H9 (cell line): ENCODE measurements around the gene CPXM1. TPM values are rescaled to one million over a fixed set of nuclear protein-coding genes. Genes with fewer than 3 reads are reported as not detected.

Experiments
- DNase-seq: peaks from one replicate; pipeline ENCODE4 v3.0.0-alpha.2; 2017
- H2AFZ ChIP-seq: one replicate; pipeline ENCODE4 v1.6.1; 2013; ENCODE audit warnings: mild to moderate bottlenecking, low read length, control low read depth, moderate library complexity
- H2AK5ac ChIP-seq: 2 replicates; pipeline ENCODE4 v1.6.1; 2013; ENCODE audit warnings: low read length, control low read depth, mixed read lengths; ENCODE audit not compliant: insufficient read length
- H2BK120ac ChIP-seq: one replicate; pipeline ENCODE4 v1.6.1; 2013; ENCODE audit warnings: low read depth, mild to moderate bottlenecking, low read length, control low read depth, inconsistent platforms; ENCODE audit not compliant: poor library complexity, severe bottlenecking
- H2BK12ac ChIP-seq: 2 replicates; pipeline ENCODE4 v1.6.1; 2013; ENCODE audit warnings: low read length, control low read depth, mixed read lengths, low read depth; ENCODE audit not compliant: insufficient read length
- H2BK15ac ChIP-seq: 2 replicates; pipeline ENCODE4 v1.6.1; 2013; ENCODE audit warnings: low read depth, low read length, control low read depth
- H2BK20ac ChIP-seq: one replicate; pipeline ENCODE4 v1.6.1; 2013; ENCODE audit warnings: low read depth, mild to moderate bottlenecking, low read length, control low read depth, inconsistent platforms; ENCODE audit not compliant: poor library complexity, severe bottlenecking
- H2BK5ac ChIP-seq: 2 replicates; pipeline ENCODE4 v1.6.1; 2013; ENCODE audit warnings: low read length, control low read depth, mixed read lengths; ENCODE audit not compliant: insufficient read length
- H3K14ac ChIP-seq: 2 replicates; pipeline ENCODE4 v1.6.1; 2013; ENCODE audit warnings: low read length, control low read depth; ENCODE audit not compliant: insufficient read depth
- H3K18ac ChIP-seq: 2 replicates; pipeline ENCODE4 v1.6.1; 2013; ENCODE audit warnings: low read depth, mild to moderate bottlenecking, mixed read lengths, low read length, control low read depth; ENCODE audit not compliant: insufficient read length
- H3K23ac ChIP-seq: 2 replicates; pipeline ENCODE4 v1.6.1; 2013; ENCODE audit warnings: low read length, control low read depth, mixed read lengths, low read depth; ENCODE audit not compliant: insufficient read length
- H3K23me2 ChIP-seq: 2 replicates; pipeline ENCODE4 v1.6.1; 2013; ENCODE audit warnings: low read depth, mild to moderate bottlenecking, mixed read lengths, low read length, control low read depth; ENCODE audit not compliant: insufficient read length, poor library complexity, severe bottlenecking
- H3K27ac ChIP-seq: 2 replicates; pipeline ENCODE4 v1.5.1; 2013; ENCODE audit warnings: low read length, control low read depth, mixed read lengths, low read depth; ENCODE audit not compliant: insufficient read length
- H3K27me3 ChIP-seq: 2 replicates; pipeline ENCODE4 v1.6.1; 2013; ENCODE audit warnings: low read length, control low read depth, inconsistent platforms; ENCODE audit not compliant: insufficient read depth
- H3K4ac ChIP-seq: 2 replicates; pipeline ENCODE4 v1.6.1; 2013; ENCODE audit warnings: low read depth, mild to moderate bottlenecking, control low read depth, inconsistent platforms, low read length, moderate library complexity
- H3K4me1 ChIP-seq: 2 replicates; pipeline ENCODE4 v1.6.1; 2013; ENCODE audit warnings: low read length, control low read depth, inconsistent platforms; ENCODE audit not compliant: insufficient read depth
- H3K4me2 ChIP-seq: 2 replicates; pipeline ENCODE4 v1.6.1; 2013; ENCODE audit warnings: low read length, control low read depth, mixed read lengths; ENCODE audit not compliant: insufficient read length, insufficient read depth
- H3K56ac ChIP-seq: 2 replicates; pipeline ENCODE4 v1.6.1; 2013; ENCODE audit warnings: low read depth, mild to moderate bottlenecking, mixed read lengths, low read length, control low read depth; ENCODE audit not compliant: insufficient read length
- H3K79me1 ChIP-seq: 2 replicates; pipeline ENCODE4 v1.6.1; 2013; ENCODE audit warnings: low read depth, mild to moderate bottlenecking, moderate library complexity, low read length, control low read depth, inconsistent platforms; ENCODE audit not compliant: insufficient read depth, poor library complexity, severe bottlenecking
- H3K79me2 ChIP-seq: 2 replicates; pipeline ENCODE4 v1.6.1; 2013; ENCODE audit warnings: low read length, control low read depth, inconsistent platforms; ENCODE audit not compliant: insufficient read depth
- H3K9ac ChIP-seq: 2 replicates; pipeline ENCODE4 v1.6.1; 2013; ENCODE audit warnings: low read length, control low read depth, mixed read lengths; ENCODE audit not compliant: insufficient read length; ENCODE audit errors: extremely low read depth
- H3K9me3 ChIP-seq: one replicate; pipeline ENCODE4 v1.6.1; 2013; ENCODE audit warnings: low read depth, low read length, inconsistent platforms; ENCODE audit not compliant: control insufficient read depth
- H3T11ph ChIP-seq: one replicate; pipeline ENCODE4 v1.6.1; 2013; ENCODE audit warnings: mild to moderate bottlenecking, low read length, control low read depth, inconsistent platforms
- H4K20me1 ChIP-seq: one replicate; pipeline ENCODE4 v1.6.1; 2013; ENCODE audit not compliant: control insufficient read depth, insufficient read length, insufficient read depth
- H4K5ac ChIP-seq: 2 replicates; pipeline ENCODE4 v1.6.1; 2013; ENCODE audit warnings: low read depth, mild to moderate bottlenecking, mixed read lengths, low read length, control low read depth; ENCODE audit not compliant: insufficient read length
- H4K8ac ChIP-seq: replicated peaks from 2 replicates; pipeline ENCODE4 v1.6.1; 2013; ENCODE audit warnings: low read length, control low read depth, mixed read lengths, low read depth; ENCODE audit not compliant: insufficient read length
- H4K91ac ChIP-seq: 2 replicates; pipeline ENCODE4 v1.6.1; 2013; ENCODE audit warnings: low read depth, mild to moderate bottlenecking, moderate library complexity, mixed read lengths, low read length, control low read depth; ENCODE audit not compliant: insufficient read length
- H3K27ac Mint-ChIP-seq, 3 experiments: 2 replicates in 2 of 3; 3 replicates in 1 of 3; pipeline ENCODE4 v1.8.0; 2020 to 2021; ENCODE audit warnings: mixed read lengths in 3 of 3, mild to moderate bottlenecking in 1 of 3, moderate library complexity in 1 of 3
- H3K27me3 Mint-ChIP-seq: 2 replicates; pipeline ENCODE4 v1.8.0; 2021; ENCODE audit warnings: low read depth, mild to moderate bottlenecking, moderate library complexity, mixed read lengths
- H3K36me3 Mint-ChIP-seq, 3 experiments: 2 replicates in 2 of 3; 3 replicates in 1 of 3; pipeline ENCODE4 v1.8.0; 2020 to 2021; ENCODE audit warnings: low read depth in 3 of 3, mixed read lengths in 3 of 3; ENCODE audit not compliant: insufficient read depth in 1 of 3
- H3K4me1 Mint-ChIP-seq, 2 experiments: 2 replicates each; pipeline ENCODE4 v1.8.0; 2020; ENCODE audit warnings: mixed read lengths in 2 of 2
- H3K4me3 Mint-ChIP-seq, 2 experiments: 2 replicates in 1 of 2; 3 replicates in 1 of 2; pipeline ENCODE4 v1.8.0; 2020 to 2021; ENCODE audit warnings: mild to moderate bottlenecking in 2 of 2, mixed read lengths in 2 of 2, moderate library complexity in 1 of 2
- H3K9me3 Mint-ChIP-seq, 2 experiments: 2 replicates in 1 of 2; 3 replicates in 1 of 2; pipeline ENCODE4 v1.8.0; 2020; ENCODE audit warnings: mild to moderate bottlenecking in 2 of 2, mixed read lengths in 2 of 2, moderate library complexity in 1 of 2
- WGBS: extraction: QIAGEN DNeasy Blood & Tissue Kit; methylation state at CpG from one replicate; pipeline ENCODE4 v1.1.7; 2013; ENCODE audit warnings: missing lambda C conversion rate, low lambda C conversion rate, mixed read lengths; ENCODE audit not compliant: insufficient read length; ENCODE audit errors: extremely low coverage; 5-methylcytosine and 5-hydroxymethylcytosine counted together
- total RNA-seq: library from RNA; stranded (reverse); gene quantifications from 2 replicates; pipeline ENCODE4 v1.2.1, GENCODE V29; 2021
- TF ChIP-seq, protein P1 (sequence below): fragments of 200-600 bp; sonication (generic); conservative IDR thresholded peaks from 3 replicates; pipeline ENCODE4 v1.8.0; 2021; ENCODE audit warnings: antibody characterized with exemption, mild to moderate bottlenecking

The CPXM1 gene
- total RNA-seq, 1 experiment from 2014 or later = 69.0 TPM

DNA sequence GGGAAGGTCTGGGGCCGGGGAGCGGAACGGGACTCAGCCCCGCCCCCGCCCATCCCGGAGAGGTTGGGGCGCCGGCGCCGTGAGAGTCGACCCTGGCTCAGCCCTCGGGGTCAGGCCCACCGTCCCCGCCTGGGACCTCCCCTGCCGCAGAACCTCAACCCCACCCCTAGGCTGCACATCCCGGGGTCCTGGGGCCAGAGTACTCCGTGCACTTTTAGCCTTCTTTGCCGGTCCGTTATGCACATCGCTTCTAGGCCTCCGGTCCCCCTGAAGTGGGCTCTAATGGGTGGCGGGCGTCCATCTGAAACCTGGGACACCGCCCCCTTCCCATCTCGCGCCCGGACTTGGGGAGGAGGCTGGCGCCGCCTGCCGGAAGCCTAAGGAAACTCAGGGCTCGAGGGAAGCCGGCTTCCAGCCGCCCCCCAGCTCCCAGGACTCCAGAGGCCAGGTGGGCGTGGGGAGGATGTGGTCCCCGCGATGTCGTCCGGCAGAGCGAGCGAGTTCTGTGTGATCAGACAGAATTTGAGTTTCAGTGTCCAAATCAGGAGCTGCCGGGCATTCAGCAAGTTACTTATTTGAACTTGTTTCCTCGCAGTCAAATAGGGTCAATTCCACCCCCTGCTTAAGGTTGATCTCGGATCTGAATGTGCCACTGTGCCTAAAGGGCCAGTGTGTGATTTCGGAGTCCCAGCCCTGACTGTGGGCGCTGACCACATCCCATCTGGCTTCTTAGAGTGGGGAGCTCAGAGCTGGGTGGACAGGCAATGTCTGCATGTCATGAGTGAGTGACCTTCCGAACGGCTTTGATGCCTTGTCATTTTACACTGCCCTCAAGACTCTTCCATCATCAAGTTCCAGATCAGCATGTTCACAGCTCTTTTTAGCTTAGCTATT, 47.6 kb downstream of the CPXM1 start:
- peaks cover 35 to 57% of the 10 kb centered on the region in 2 experiments for H3K4me1 Mint-ChIP-seq
- H3K23ac ChIP-seq = no peak overlapping the region
- no peak overlapping the region for H2BK120ac ChIP-seq
- H3K27ac Mint-ChIP-seq = no peak overlapping the region
- no peak overlapping the region for H3K18ac ChIP-seq
- no peak overlapping the region for H2BK12ac ChIP-seq
- no peaks in the 10 kb centered on the region for H4K20me1 ChIP-seq
- WGBS = no CpG with 5 or more reads among the region's 47 CpGs
- no peaks in the 10 kb centered on the region; the same call in 1 of the 2 replicates for H3K4me1 ChIP-seq
- H3K23me2 ChIP-seq = peaks cover 32% of the 10 kb centered on the region
- H3K79me2 ChIP-seq = no peaks in the 10 kb centered on the region
- H3K27me3 Mint-ChIP-seq = peaks cover 79% of the 10 kb centered on the region
- H3K27me3 ChIP-seq = peaks cover 42% of the 10 kb centered on the region
- TF ChIP-seq, protein P1, sequence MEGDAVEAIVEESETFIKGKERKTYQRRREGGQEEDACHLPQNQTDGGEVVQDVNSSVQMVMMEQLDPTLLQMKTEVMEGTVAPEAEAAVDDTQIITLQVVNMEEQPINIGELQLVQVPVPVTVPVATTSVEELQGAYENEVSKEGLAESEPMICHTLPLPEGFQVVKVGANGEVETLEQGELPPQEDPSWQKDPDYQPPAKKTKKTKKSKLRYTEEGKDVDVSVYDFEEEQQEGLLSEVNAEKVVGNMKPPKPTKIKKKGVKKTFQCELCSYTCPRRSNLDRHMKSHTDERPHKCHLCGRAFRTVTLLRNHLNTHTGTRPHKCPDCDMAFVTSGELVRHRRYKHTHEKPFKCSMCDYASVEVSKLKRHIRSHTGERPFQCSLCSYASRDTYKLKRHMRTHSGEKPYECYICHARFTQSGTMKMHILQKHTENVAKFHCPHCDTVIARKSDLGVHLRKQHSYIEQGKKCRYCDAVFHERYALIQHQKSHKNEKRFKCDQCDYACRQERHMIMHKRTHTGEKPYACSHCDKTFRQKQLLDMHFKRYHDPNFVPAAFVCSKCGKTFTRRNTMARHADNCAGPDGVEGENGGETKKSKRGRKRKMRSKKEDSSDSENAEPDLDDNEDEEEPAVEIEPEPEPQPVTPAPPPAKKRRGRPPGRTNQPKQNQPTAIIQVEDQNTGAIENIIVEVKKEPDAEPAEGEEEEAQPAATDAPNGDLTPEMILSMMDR = peak; percentile 92
- no peak overlapping the region for H2BK5ac ChIP-seq
- H4K8ac ChIP-seq = no peak overlapping the region
- no peak overlapping the region for H2BK20ac ChIP-seq
- no peak overlapping the region for H3K14ac ChIP-seq
- no peak overlapping the region for H2AFZ ChIP-seq
- H3K79me1 ChIP-seq = no peaks in the 10 kb centered on the region
- peak; percentile 77 for DNase-seq
- no peak overlapping the region for H3K9ac ChIP-seq
- peak overlapping the region; percentile 55 for H3K4me2 ChIP-seq
- no peak overlapping the region for H3T11ph ChIP-seq
- H4K91ac ChIP-seq = no peak overlapping the region
- H3K27ac ChIP-seq = no peak overlapping the region
- no peak overlapping the region for H3K56ac ChIP-seq
- no peak overlapping the region for H4K5ac ChIP-seq
- no peaks in the 10 kb centered on the region; a peak in 1 of 7 replicates for H3K36me3 Mint-ChIP-seq
- H3K4ac ChIP-seq = no peak overlapping the region
- no peaks in the 10 kb centered on the region; a peak in 2 of 5 replicates for H3K9me3 Mint-ChIP-seq
- H2AK5ac ChIP-seq = no peak overlapping the region
- H3K4me3 Mint-ChIP-seq = peak overlapping the region; percentile 61 to 86
- no peaks in the 10 kb centered on the region for H3K9me3 ChIP-seq
- H2BK15ac ChIP-seq = no peak overlapping the region
